Parathyroid adenoma (tissue), 2 donors: Measurements from ENCODE around the gene BSN.

ENCODE experiments used
- H2AFZ ChIP-seq: fragments of 300-600 bp; sonication (generic); one replicate; pipeline ENCODE4 v1.7.0; 2017; ENCODE audit warnings: antibody characterized with exemption, mild to moderate bottlenecking
- H3K27ac ChIP-seq: fragments of 300-600 bp; sonication (generic); one replicate; pipeline ENCODE4 v1.7.0; 2017
- H3K27me3 ChIP-seq: fragments of 300-600 bp; sonication (generic); one replicate; pipeline ENCODE4 v1.7.0; 2017; ENCODE audit warnings: low read length; ENCODE audit not compliant: control insufficient read depth, insufficient read depth
- H3K36me3 ChIP-seq: fragments of 300-600 bp; sonication (generic); one replicate; pipeline ENCODE4 v1.7.0; 2017; ENCODE audit warnings: low read length; ENCODE audit not compliant: control insufficient read depth, insufficient read depth
- H3K4me1 ChIP-seq: fragments of 300-600 bp; sonication (generic); one replicate; pipeline ENCODE4 v1.7.0; 2017; ENCODE audit warnings: control low read depth
- H3K4me2 ChIP-seq: fragments of 300-600 bp; sonication (generic); one replicate; pipeline ENCODE4 v1.7.0; 2017; ENCODE audit warnings: low read length
- H3K4me3 ChIP-seq: fragments of 300-600 bp; sonication (generic); one replicate; pipeline ENCODE4 v1.7.0; 2017; ENCODE audit warnings: low read depth, low read length
- H3K79me2 ChIP-seq: fragments of 300-600 bp; sonication (generic); one replicate; pipeline ENCODE4 v1.7.0; 2017; ENCODE audit warnings: control low read depth
- H3K9ac ChIP-seq: fragments of 300-600 bp; sonication (generic); one replicate; pipeline ENCODE4 v1.7.0; 2017; ENCODE audit warnings: mild to moderate bottlenecking
- H3K9me3 ChIP-seq: fragments of 300-600 bp; sonication (generic); one replicate; pipeline ENCODE4 v1.7.0; 2017; ENCODE audit warnings: low read length; ENCODE audit not compliant: control insufficient read depth
- TF ChIP-seq, protein P1 (sequence below): fragments of 300-600 bp; sonication (generic); IDR thresholded peaks from one replicate; pipeline ENCODE4 v1.7.0; 2017; ENCODE audit warnings: antibody characterized with exemption, mild to moderate bottlenecking
- donor health status: primary hyperparathyroidism.

BSN gene

GRCh38 chr3:49623071-49623470 lies 68.8 kb downstream of the BSN start:
- Histone ChIP-seq H3K4me2 (no peak overlapping the region), H3K4me1 (peaks cover 4% of the 10 kb centered on the region), H3K79me2 (peaks cover 12% of the 10 kb centered on the region), H3K4me3 (no peak overlapping the region), H3K27me3 (no peaks in the 10 kb centered on the region), H3K36me3 (no peaks in the 10 kb centered on the region), H3K27ac (no peak overlapping the region), H3K9ac (no peak overlapping the region), H2AFZ (no peak overlapping the region), H3K9me3 (no peaks in the 10 kb centered on the region)
- TF ChIP-seq, protein P1, sequence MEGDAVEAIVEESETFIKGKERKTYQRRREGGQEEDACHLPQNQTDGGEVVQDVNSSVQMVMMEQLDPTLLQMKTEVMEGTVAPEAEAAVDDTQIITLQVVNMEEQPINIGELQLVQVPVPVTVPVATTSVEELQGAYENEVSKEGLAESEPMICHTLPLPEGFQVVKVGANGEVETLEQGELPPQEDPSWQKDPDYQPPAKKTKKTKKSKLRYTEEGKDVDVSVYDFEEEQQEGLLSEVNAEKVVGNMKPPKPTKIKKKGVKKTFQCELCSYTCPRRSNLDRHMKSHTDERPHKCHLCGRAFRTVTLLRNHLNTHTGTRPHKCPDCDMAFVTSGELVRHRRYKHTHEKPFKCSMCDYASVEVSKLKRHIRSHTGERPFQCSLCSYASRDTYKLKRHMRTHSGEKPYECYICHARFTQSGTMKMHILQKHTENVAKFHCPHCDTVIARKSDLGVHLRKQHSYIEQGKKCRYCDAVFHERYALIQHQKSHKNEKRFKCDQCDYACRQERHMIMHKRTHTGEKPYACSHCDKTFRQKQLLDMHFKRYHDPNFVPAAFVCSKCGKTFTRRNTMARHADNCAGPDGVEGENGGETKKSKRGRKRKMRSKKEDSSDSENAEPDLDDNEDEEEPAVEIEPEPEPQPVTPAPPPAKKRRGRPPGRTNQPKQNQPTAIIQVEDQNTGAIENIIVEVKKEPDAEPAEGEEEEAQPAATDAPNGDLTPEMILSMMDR = no peak

GRCh38 chr3:49625071-49625470 lies 70.8 kb downstream of the BSN start:
- Histone ChIP-seq H3K9me3 (no peaks in the 10 kb centered on the region), H3K36me3 (no peaks in the 10 kb centered on the region), H2AFZ (no peak overlapping the region), H3K27me3 (no peaks in the 10 kb centered on the region), H3K4me3 (no peak overlapping the region), H3K9ac (no peak overlapping the region), H3K4me1 (peaks cover 6% of the 10 kb centered on the region), H3K79me2 (peaks cover 22% of the 10 kb centered on the region), H3K27ac (no peak overlapping the region), H3K4me2 (no peak overlapping the region)
- TF ChIP-seq, protein P1 = no peak

DNA sequence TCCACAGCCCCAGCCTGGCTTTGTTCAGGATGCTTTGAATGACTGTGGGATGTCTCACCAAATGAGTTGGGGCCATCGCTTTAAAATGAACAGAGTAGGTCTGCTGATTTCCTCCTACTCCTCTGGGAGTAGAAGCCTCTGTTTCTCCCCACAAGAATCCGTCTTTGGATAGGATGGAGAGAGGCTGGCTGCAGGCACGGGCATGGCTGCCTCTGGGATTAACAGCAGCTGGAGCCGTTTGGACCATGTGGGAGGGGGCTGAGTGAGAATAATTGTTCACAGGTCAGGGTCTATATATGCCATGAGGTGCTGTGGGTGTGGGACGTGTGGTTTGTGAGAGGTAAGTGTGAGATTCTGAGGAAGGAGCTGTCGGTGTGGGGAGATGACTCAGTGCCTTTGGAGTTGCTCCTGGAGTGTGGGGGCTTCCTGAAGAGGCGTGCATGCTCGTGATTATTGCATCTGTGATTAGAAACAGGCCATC lies 71.9 kb downstream of the BSN start:
- Histone ChIP-seq H3K4me2 (no peak overlapping the region), H3K9me3 (no peaks in the 10 kb centered on the region), H3K27me3 (no peaks in the 10 kb centered on the region), H3K9ac (no peak overlapping the region), H3K36me3 (no peaks in the 10 kb centered on the region), H3K27ac (no peak overlapping the region), H2AFZ (no peak overlapping the region), H3K4me1 (peaks cover 6% of the 10 kb centered on the region), H3K4me3 (no peak overlapping the region), H3K79me2 (peaks cover 25% of the 10 kb centered on the region)
- TF ChIP-seq, protein P1 = no peak

DNA sequence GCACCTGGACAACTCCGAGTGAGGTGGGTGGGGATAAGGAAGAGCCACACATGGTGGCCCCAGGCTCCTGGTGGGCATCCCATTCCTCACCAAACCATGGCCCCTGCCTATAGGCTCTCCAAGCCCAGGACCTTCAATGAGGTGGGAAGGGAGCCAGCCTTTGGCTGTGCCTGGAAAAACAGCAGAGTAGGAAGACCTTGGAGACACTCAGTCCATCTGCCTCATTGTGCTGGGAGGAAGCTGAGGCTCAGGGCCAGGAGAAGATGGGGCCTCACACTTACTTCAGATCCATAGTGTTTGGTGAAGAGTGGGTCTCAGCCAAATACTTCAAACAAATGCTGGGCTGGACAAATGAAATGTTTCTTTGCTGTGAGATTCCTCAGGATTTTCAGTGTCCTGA lies 72.5 kb downstream of the BSN start:
- H3K27ac ChIP-seq = no peak overlapping the region

DNA sequence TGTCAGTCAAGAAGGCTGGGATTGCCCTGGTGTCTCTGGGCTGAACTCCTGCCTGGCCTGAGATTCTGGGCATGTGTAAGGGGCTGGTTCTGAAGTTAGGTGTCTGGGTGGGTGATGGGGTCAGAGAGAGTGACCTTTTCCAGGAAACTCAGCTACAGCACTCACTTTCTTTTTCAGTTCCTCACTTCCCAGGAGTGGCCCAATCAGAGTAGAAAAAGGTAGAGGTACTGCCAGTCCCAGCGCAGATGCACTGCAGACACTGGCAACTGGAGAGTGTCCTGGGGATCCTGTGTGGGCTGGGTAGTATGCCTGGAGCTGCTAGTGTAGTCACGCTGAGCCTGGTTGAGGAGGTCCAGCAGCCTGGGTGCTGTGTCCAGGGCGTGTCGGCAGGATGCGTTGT lies 73.4 kb downstream of the BSN start:
- no peaks in the 10 kb centered on the region for H3K36me3 ChIP-seq

More for the DNA sequence above, 72.5 kb downstream of the BSN start:
- Histone ChIP-seq H2AFZ (no peak overlapping the region), H3K79me2 (peaks cover 25% of the 10 kb centered on the region), H3K27me3 (no peaks in the 10 kb centered on the region), H3K4me2 (no peak overlapping the region), H3K4me1 (peaks cover 6% of the 10 kb centered on the region), H3K9ac (no peak overlapping the region), H3K9me3 (no peaks in the 10 kb centered on the region), H3K4me3 (no peak overlapping the region), H3K36me3 (no peaks in the 10 kb centered on the region)
- TF ChIP-seq, protein P1 = no peak

More for the DNA sequence above, 73.4 kb downstream of the BSN start:
- Histone ChIP-seq H3K4me2 (no peak overlapping the region), H2AFZ (no peak overlapping the region), H3K9ac (no peak overlapping the region), H3K27ac (no peak overlapping the region), H3K27me3 (no peaks in the 10 kb centered on the region), H3K4me3 (no peak overlapping the region), H3K9me3 (no peaks in the 10 kb centered on the region), H3K4me1 (peaks cover 6% of the 10 kb centered on the region), H3K79me2 (peaks cover 25% of the 10 kb centered on the region)
- TF ChIP-seq, protein P1 = no peak
